Measurements from ENCODE around the gene PLEKHM1.

The PLEKHM1 gene

GRCh38 chr17:45427181-45427835, 63.2 kb downstream of the PLEKHM1 start:
- Histone ChIP-seq H3K79me2 (ENCODE audit: control insufficient read depth, insufficient read depth, low read length, poor library complexity) (peaks cover 2% of the 10 kb centered on the region), H3K18ac (ENCODE audit: low read length) (no peak overlapping the region), H2AK5ac (ENCODE audit: low read length) (no peak overlapping the region), H3K4me3 (ENCODE audit: low read depth, low read length) (no peak overlapping the region), H2BK12ac (ENCODE audit: low read length) (no peak overlapping the region), H3K9me3 (ENCODE audit: insufficient read depth, low read depth, low read length) (no peaks in the 10 kb centered on the region), H3K4me2 (ENCODE audit: low read length) (no peak overlapping the region), H2AFZ (ENCODE audit: insufficient read depth, low read length, poor library complexity) (no peak overlapping the region), H3K4me1 (ENCODE audit: control insufficient read depth in 1 of 2, insufficient read depth in 2 of 2, low read length in 2 of 2) (peaks cover 15 to 27% of the 10 kb centered on the region in 2 experiments), H3K9ac (ENCODE audit: low read length) (no peak overlapping the region), H3K14ac (ENCODE audit: low read length) (no peak overlapping the region), H3K27me3 (ENCODE audit: insufficient read depth, low read length) (peaks cover 21% of the 10 kb centered on the region), H4K91ac (ENCODE audit: low read depth, low read length) (no peak overlapping the region), H3K36me3 (ENCODE audit: control insufficient read depth in 1 of 2, insufficient read depth in 2 of 2, low read length in 2 of 2) (no peaks in the 10 kb centered on the region), H3K27ac (ENCODE audit: low read depth, low read length) (no peak overlapping the region), H3K4ac (ENCODE audit: low read depth, low read length) (no peak overlapping the region), H2BK120ac (ENCODE audit: insufficient read depth, low read length, poor library complexity) (no peak overlapping the region), H2BK5ac (ENCODE audit: low read depth, low read length, poor library complexity) (no peak overlapping the region), H3K23ac (ENCODE audit: low read length) (no peak overlapping the region), H4K8ac (ENCODE audit: low read depth, low read length) (no peak overlapping the region), H3K79me1 (ENCODE audit: low read length) (peaks cover 19% of the 10 kb centered on the region), H4K12ac (ENCODE audit: low read depth, low read length) (no peak overlapping the region)
- no CpG with 5 or more reads among the region's 11 CpGs for WGBS (ENCODE audit: extremely low coverage, insufficient coverage, insufficient read length)
- DNase-seq = no peak

GRCh38 chr17:45426561-45426960, 64.0 kb downstream of the PLEKHM1 start:
- Histone ChIP-seq H2BK12ac (ENCODE audit: low read length) (no peak overlapping the region), H3K36me3 (ENCODE audit: control insufficient read depth in 1 of 2, insufficient read depth in 2 of 2, low read length in 2 of 2) (no peaks in the 10 kb centered on the region), H2AK5ac (ENCODE audit: low read length) (no peak overlapping the region), H3K23ac (ENCODE audit: low read length) (no peak overlapping the region), H3K27ac (ENCODE audit: low read depth, low read length) (no peak overlapping the region), H3K79me2 (ENCODE audit: control insufficient read depth, insufficient read depth, low read length, poor library complexity) (no peaks in the 10 kb centered on the region), H4K91ac (ENCODE audit: low read depth, low read length) (no peak overlapping the region), H4K12ac (ENCODE audit: low read depth, low read length) (no peak overlapping the region), H2BK120ac (ENCODE audit: insufficient read depth, low read length, poor library complexity) (no peak overlapping the region), H3K4me1 (ENCODE audit: control insufficient read depth in 1 of 2, insufficient read depth in 2 of 2, low read length in 2 of 2) (peaks cover 15 to 26% of the 10 kb centered on the region in 2 experiments), H3K9me3 (ENCODE audit: insufficient read depth, low read depth, low read length) (no peaks in the 10 kb centered on the region), H3K4me2 (ENCODE audit: low read length) (no peak overlapping the region), H4K8ac (ENCODE audit: low read depth, low read length) (no peak overlapping the region), H2BK5ac (ENCODE audit: low read depth, low read length, poor library complexity) (no peak overlapping the region), H3K18ac (ENCODE audit: low read length) (no peak overlapping the region), H3K4ac (ENCODE audit: low read depth, low read length) (no peak overlapping the region), H3K9ac (ENCODE audit: low read length) (no peak overlapping the region), H2AFZ (ENCODE audit: insufficient read depth, low read length, poor library complexity) (no peak overlapping the region), H3K14ac (ENCODE audit: low read length) (no peak overlapping the region), H3K27me3 (ENCODE audit: insufficient read depth, low read length) (peaks cover 21% of the 10 kb centered on the region), H3K79me1 (ENCODE audit: low read length) (peaks cover 14% of the 10 kb centered on the region), H3K4me3 (ENCODE audit: low read depth, low read length) (no peak overlapping the region)
- WGBS (ENCODE audit: extremely low coverage, insufficient coverage, insufficient read length) = no CpG with 5 or more reads among the region's 7 CpGs
- no peak for DNase-seq

- H3K9me3 ChIP-seq (ENCODE audit: insufficient read depth, low read depth, low read length) = no peaks in the 10 kb centered on the region
- no peaks in the 10 kb centered on the region for H3K79me2 ChIP-seq (ENCODE audit: control insufficient read depth, insufficient read depth, low read length, poor library complexity)
- no CpG with 5 or more reads among the region's 6 CpGs for WGBS (ENCODE audit: extremely low coverage, insufficient coverage, insufficient read length)
- H3K4me2 ChIP-seq (ENCODE audit: low read length) = peak overlapping the region; percentile 57
- no peak overlapping the region for H3K14ac ChIP-seq (ENCODE audit: low read length)
- no peak overlapping the region for H2BK12ac ChIP-seq (ENCODE audit: low read length)
- no peak overlapping the region for H4K91ac ChIP-seq (ENCODE audit: low read depth, low read length)
- no peak overlapping the region for H2BK120ac ChIP-seq (ENCODE audit: insufficient read depth, low read length, poor library complexity)
- no peak overlapping the region for H4K12ac ChIP-seq (ENCODE audit: low read depth, low read length)
- no peak overlapping the region for H3K4me3 ChIP-seq (ENCODE audit: low read depth, low read length)
- H3K9ac ChIP-seq (ENCODE audit: low read length) = no peak overlapping the region
- no peak overlapping the region for H2BK5ac ChIP-seq (ENCODE audit: low read depth, low read length, poor library complexity)
- H4K8ac ChIP-seq (ENCODE audit: low read depth, low read length) = no peak overlapping the region
- H3K36me3 ChIP-seq (ENCODE audit: control insufficient read depth in 1 of 2, insufficient read depth in 2 of 2, low read length in 2 of 2) = no peaks in the 10 kb centered on the region
- peaks cover 10% of the 10 kb centered on the region for H3K79me1 ChIP-seq (ENCODE audit: low read length)
- peaks cover 15 to 26% of the 10 kb centered on the region in 2 experiments for H3K4me1 ChIP-seq (ENCODE audit: control insufficient read depth in 1 of 2, insufficient read depth in 2 of 2, low read length in 2 of 2)
- H2AK5ac ChIP-seq (ENCODE audit: low read length) = no peak overlapping the region
- no peak overlapping the region for H3K4ac ChIP-seq (ENCODE audit: low read depth, low read length)
- no peak overlapping the region for H3K18ac ChIP-seq (ENCODE audit: low read length)
- H3K27me3 ChIP-seq (ENCODE audit: insufficient read depth, low read length) = peaks cover 21% of the 10 kb centered on the region
- H2AFZ ChIP-seq (ENCODE audit: insufficient read depth, low read length, poor library complexity) = peak overlapping the region; percentile 35
- no peak overlapping the region for H3K27ac ChIP-seq (ENCODE audit: low read depth, low read length)
- no peak overlapping the region for H3K23ac ChIP-seq (ENCODE audit: low read length)
- no peak for DNase-seq
Observed at GRCh38 chr17:45425984-45426413, 64.5 kb downstream of the PLEKHM1 start.

- peak overlapping the region; percentile 70 for H2AK5ac ChIP-seq (ENCODE audit: low read length)
- no peak overlapping the region for H3K23ac ChIP-seq (ENCODE audit: low read length)
- H3K36me3 ChIP-seq (ENCODE audit: control insufficient read depth in 1 of 2, insufficient read depth in 2 of 2, low read length in 2 of 2) = no peaks in the 10 kb centered on the region
- H2BK120ac ChIP-seq (ENCODE audit: insufficient read depth, low read length, poor library complexity) = peak overlapping the region; percentile 84
- peak overlapping the region; percentile 76 for H4K8ac ChIP-seq (ENCODE audit: low read depth, low read length)
- H3K4me3 ChIP-seq (ENCODE audit: low read depth, low read length) = no peak overlapping the region
- peak overlapping the region; percentile 77 for H2BK5ac ChIP-seq (ENCODE audit: low read depth, low read length, poor library complexity)
- no peaks in the 10 kb centered on the region for H3K79me2 ChIP-seq (ENCODE audit: control insufficient read depth, insufficient read depth, low read length, poor library complexity)
- peak overlapping the region; percentile 57 for H3K4me2 ChIP-seq (ENCODE audit: low read length)
- H3K4me1 ChIP-seq (ENCODE audit: control insufficient read depth in 1 of 2, insufficient read depth in 2 of 2, low read length in 2 of 2) = peaks cover 12 to 22% of the 10 kb centered on the region in 2 experiments
- H3K14ac ChIP-seq (ENCODE audit: low read length) = peak overlapping the region; percentile 58
- no peaks in the 10 kb centered on the region for H3K9me3 ChIP-seq (ENCODE audit: insufficient read depth, low read depth, low read length)
- peak overlapping the region; percentile 35 for H2AFZ ChIP-seq (ENCODE audit: insufficient read depth, low read length, poor library complexity)
- no peak overlapping the region for H3K9ac ChIP-seq (ENCODE audit: low read length)
- H3K79me1 ChIP-seq (ENCODE audit: low read length) = peaks cover 5% of the 10 kb centered on the region
- peak overlapping the region; percentile 80 for H4K91ac ChIP-seq (ENCODE audit: low read depth, low read length)
- H3K27ac ChIP-seq (ENCODE audit: low read depth, low read length) = peak overlapping the region; percentile 57
- H4K12ac ChIP-seq (ENCODE audit: low read depth, low read length) = peak overlapping the region; percentile 19
- peak overlapping the region; percentile 27 for H3K4ac ChIP-seq (ENCODE audit: low read depth, low read length)
- H2BK12ac ChIP-seq (ENCODE audit: low read length) = peak overlapping the region; percentile 35
- H3K18ac ChIP-seq (ENCODE audit: low read length) = peak overlapping the region; percentile 79
- WGBS (ENCODE audit: extremely low coverage, insufficient coverage, insufficient read length) = no CpG with 5 or more reads among the region's 18 CpGs
- DNase-seq = peak; percentile 92 to 94
- H3K27me3 ChIP-seq (ENCODE audit: insufficient read depth, low read length) = peaks cover 17% of the 10 kb centered on the region
Observed at GRCh38 chr17:45425125-45425983, 65.2 kb downstream of the PLEKHM1 start.

All from trophoblast cell (in vitro differentiated cells and primary cell).